Iris pigment epithelial cell (primary cell): Measurements from ENCODE around the gene CNOT6.

Experiments
- DNase-seq: peaks from one replicate; pipeline ENCODE4 v3.0.0-alpha.2; 2011; ENCODE audit warnings: low read depth

Gene CNOT6

DNA sequence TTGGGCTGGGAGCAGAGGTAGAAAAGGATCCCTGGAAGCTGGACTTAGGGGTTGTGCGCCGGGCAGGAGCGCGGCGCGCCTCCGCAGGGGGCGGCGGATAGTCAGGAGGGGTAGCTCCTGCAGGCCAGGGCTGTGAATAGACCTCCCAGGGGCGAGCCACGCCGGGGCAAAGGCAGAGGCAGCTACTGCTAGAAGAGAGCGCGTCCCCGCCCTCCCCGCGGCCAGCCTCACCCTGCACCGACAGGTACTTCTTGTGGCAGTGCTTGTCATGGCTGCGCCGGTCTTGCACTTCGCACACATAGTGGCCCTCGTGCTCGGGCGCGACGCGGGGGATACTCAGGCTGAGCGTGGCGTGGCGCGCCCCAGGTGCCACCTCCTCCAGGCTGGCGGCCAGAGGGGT is 127.1 kb downstream of the CNOT6 start:
- no peak for DNase-seq

DNA sequence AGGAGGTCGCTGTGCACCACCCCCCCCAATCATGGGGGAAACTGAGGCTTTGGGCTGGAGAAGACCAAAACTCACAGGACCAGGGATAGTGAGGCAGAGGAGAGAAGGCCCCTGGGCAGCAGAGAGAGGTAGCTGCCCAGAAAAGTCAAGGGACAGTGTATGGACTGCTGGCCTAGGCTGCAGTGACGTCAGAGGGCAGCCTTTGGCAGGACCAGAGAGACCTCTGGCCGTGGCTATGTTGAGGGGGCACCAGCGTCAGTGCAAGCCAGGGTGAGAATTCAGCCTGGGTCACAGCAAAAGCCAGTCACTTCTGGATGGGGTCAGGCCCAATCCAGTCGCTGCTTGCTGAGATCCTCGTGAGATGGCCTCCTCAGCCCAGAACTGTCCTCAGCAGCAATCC is 128.7 kb downstream of the CNOT6 start:
- no peak for DNase-seq

DNA sequence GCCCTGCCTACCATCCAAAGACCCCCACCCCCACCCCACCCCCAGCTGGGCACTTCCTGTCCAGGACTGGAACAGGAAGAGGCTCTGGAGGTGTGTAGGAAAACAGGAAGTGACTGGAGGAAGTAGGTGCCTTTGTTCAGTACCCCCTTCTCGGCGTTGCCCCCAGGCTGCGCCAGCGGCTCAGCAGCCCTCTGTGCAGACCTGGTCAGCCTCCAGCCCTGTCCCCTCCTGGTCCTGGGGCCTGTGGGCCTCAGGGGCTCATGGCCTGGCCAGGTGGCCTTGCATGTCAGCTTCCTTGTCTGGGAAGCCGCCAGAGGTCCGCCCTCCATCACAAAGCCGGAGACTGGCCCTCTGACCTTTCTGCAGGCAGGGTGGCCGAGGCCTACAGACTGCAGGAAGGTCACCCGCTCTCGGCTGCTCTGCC is 129.2 kb downstream of the CNOT6 start:
- no peak for DNase-seq

DNA sequence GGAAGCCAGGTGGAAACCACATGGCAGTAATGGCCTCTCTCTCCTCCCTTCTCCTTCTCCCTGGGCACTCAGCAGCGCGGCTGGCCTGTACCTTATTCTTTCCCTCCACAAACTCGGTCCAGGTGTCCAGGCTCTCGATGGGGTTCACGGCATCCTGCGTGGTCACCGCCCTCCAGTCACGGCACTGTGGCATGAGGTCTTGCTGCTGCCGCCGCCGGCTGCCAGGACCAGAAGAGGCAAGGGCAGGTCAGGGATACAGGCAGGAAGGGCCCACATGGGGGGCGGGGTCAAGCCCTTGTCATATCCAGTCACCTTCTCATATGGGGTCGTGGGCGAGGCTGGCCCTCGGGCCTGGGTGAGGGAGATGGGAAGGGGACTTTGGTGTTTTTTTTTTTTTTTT is 129.7 kb downstream of the CNOT6 start:
- no peak for DNase-seq

DNA sequence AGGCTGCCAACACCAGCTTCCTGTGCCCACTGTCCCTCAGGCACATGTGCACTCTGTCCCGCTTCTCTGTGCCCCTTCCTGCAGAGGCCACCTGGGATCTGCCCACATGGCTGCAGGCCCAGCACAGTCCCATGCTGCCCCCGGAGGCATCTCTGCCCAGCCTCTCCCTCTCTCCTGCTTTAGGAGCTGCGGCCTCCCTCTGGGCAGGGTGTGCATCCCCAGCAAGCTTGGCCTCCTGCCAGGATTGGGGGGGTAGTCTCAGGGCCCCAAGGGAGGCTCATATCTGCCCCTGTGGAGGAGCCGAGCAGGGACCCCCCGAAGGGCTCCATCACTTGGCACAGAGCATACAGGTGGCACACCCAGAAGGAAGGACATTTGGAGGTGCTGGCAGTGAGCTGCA is 130.4 kb downstream of the CNOT6 start:
- no peak for DNase-seq

DNA sequence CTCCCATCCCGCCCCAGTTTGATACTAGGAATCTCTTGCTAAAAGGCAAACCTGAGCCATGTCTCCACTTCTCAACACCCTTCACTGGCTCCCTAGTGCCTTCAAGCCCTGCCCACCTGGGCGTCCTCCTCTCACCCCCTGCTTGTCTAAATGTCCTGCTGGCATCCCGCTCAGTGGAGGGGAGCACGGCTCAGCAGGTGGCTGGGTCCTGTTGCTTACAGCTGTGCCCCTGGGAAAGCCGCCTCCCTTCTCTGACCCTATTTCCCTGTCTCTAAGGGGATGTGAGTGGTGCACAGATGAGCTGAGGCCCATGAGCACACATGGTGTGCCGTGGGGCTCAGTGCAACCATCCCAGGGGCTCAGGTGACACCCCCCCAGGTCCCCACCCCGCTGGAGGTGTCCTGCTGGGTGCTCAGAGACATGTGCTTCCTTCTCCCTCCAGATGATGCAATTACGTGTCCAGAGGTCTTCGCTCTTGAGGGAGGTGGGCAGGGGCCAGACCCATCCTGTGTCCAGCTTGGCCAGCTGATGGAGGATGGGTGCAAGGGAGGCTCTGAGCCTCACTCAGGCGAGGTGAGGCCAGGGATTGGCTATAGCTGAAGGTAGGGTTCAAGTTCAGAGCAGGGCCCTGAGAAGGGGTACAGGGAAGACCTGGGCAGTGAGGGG is 131.1 kb downstream of the CNOT6 start:
- no peak for DNase-seq

DNA sequence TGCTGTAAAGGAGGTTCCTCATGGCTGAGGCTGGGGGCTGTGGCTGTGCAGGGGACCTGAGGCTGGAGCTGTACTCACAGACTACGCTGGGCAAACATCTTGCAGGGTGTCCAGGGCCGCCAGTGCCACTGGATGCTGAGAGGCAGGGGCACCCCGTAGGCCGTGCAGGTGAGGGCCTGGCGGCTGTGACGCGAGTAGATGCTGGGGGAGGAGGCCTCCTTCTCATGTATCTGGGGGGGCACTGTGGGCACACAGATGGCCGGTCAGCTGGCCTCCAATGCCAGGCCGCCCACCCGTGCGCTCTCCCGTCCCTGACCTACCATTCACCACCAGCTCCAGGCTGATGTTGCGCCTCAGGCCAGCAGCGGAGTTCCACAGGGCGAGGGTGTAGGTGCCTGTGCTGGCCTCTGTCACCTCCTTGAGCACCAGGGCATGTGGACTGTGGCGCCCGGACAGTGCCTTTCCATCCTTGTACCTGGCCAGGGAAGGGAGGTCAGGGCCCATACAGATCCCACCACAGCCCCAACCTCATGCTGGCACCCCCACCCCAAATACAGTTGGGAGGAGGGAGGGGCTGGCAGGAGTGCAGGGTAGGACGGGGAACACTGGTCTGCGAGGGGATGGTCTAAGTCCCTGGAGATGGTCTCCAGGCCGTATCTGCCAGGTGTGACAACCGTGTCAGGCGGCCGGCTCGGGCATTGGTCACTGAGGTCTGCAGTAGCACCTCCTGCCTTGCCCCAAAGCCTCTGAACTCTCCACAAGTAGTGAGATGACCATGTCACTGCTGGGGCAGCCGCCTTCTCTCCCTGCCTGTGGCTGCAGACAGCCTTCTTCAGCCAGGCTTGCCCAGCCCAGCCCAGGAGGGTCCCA is 131.8 kb downstream of the CNOT6 start:
- DNase-seq: no peak

DNA sequence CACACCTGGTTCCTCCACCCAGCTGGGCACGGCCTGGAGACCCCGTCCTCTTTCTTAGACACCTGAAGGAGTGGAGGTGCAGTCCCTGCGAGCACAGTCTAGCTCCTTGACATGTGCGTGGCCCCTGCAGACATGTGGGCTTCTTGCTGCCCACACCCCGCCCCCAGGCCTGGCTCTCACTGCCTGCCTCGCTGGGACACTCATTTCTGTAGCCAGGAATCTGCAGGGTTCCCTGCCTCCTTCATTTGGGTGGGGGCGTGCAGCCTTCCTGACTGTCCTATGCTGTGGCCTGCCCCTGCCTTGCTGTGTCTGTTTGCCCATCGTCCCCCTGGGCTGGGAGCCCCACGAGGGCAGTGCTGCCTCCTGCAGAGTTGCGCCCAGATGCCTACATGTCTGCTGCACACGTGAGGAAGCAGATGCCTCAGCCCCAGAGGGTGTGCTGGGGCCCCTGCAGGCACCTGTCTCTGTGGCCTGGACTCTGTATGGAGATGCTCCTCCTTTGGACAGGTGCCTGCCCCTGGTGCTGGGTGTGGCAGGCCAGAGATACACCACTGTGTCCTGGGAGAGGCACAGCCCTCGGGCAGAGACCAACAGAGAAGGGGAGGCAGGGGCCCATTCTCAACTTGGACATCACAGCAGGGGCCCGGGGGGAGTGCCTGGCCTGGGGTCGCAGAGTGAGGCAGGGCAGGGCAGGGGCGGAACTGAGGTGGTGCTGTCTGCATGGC is 132.6 kb downstream of the CNOT6 start:
- DNase-seq: no peak

DNA sequence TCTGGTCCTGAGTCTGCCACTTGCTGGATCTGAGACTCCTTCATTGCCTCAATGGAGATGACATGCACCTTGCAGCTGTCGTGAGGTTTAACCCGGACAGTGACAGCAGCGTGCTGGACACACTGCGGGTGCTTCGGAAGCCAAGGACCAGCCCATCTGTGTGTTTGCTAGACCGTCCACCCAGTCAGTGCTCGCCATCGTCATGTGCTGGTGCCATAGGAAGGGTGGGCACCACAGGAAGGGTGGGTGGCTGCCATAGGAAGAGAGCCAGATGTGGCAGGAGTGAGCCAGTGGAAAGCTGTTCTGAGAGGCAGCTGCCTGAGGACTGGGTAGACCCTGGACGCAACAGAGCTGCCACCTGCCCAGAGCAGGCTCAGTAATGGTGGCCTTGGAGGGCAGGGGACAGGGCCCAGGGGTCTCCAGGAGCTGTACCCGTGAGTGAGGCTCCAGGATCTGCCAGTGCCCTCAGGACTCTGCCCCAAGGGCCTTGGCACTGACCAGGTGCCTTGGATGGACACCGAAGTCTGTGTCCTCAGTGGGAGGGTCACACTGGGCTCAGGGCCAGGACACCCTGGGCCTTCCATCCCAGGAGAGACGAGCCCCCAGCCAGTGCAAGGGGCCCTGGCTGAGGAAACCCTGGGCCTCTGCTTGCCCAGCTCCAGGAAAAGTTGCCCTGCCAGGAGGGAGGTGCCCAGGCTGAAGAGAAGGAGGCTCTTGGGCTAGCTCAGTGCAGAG is 133.4 kb downstream of the CNOT6 start:
- no peak for DNase-seq
